ENCODE data around the gene BUB1B.
A peak's percentile ranks its signal among the peaks of the same experiment; 100 is the strongest.
"Not testable (repeated sequence)": the region's sequence is repeated elsewhere in the genome, so short reads cannot be mapped to it uniquely, and the experiment has no call there.

BUB1B gene

GRCh38 chr15:40160689-40161688 is at the start of gene BUB1B:
Gene BUB1B, plus strand, starts transcription at chr15:40161069. Its CDS starts 152 bp downstream, at chr15:40161221.
- intact Hi-C loops (cut with DNase I) = loop anchor here (5.0 kb wide), 1 partner anchor 54 kb away; the partner anchor contains the start of gene BMF
- peak; percentile 87 to 97 (median 93) for DNase-seq

GRCh38 chr15:40111888-40112287 is 49.0 kb upstream of the BUB1B start:
- intact Hi-C loops (cut with DNase I) = no loop called here
- DNase-seq = no peak

GRCh38 chr15:40112789-40113188 is 48.1 kb upstream of the BUB1B start:
- intact Hi-C loops (cut with DNase I) = no loop called here
- no peak for DNase-seq

- no peak for DNase-seq
- intact Hi-C loops (cut with DNase I) = no loop called here
These were observed 46.7 kb upstream of the BUB1B start for GRCh38 chr15:40114218-40114617.

GRCh38 chr15:40115106-40115505 is 45.8 kb upstream of the BUB1B start:
- DNase-seq; intact Hi-C loops (cut with DNase I): not testable (repeated sequence)

- intact Hi-C loops (cut with DNase I) = no loop called here
- DNase-seq = peak in 23 of 42 donors; percentile 32 to 67 (median 51)
These were observed 45.2 kb upstream of the BUB1B start for GRCh38 chr15:40115670-40116093.

GRCh38 chr15:40118473-40118872 is 42.4 kb upstream of the BUB1B start:
- intact Hi-C loops (cut with DNase I) = no loop called here
- no peak for DNase-seq

GRCh38 chr15:40121911-40122638 is 38.8 kb upstream of the BUB1B start:
- DNase-seq = peak in 1 of 42 donors; percentile 29
- intact Hi-C loops (cut with DNase I) = no loop called here

GRCh38 chr15:40122989-40123388 is 37.9 kb upstream of the BUB1B start:
- DNase-seq; intact Hi-C loops (cut with DNase I): not testable (repeated sequence)

- DNase-seq; intact Hi-C loops (cut with DNase I): not testable (repeated sequence)
These were observed 37.0 kb upstream of the BUB1B start for GRCh38 chr15:40123863-40124262.

GRCh38 chr15:40124333-40124732 is 36.5 kb upstream of the BUB1B start:
- intact Hi-C loops (cut with DNase I) = not testable (repeated sequence)

GRCh38 chr15:40124807-40125285 is 36.0 kb upstream of the BUB1B start:
- intact Hi-C loops (cut with DNase I); DNase-seq: not testable (repeated sequence)

More at GRCh38 chr15:40124333-40124732, 36.5 kb upstream of the BUB1B start:
- DNase-seq = not testable (repeated sequence)

GRCh38 chr15:40125950-40126349 is 34.9 kb upstream of the BUB1B start:
- intact Hi-C loops (cut with DNase I) = no loop called here
- DNase-seq = no peak

- intact Hi-C loops (cut with DNase I) = no loop called here
- no peak for DNase-seq
These were observed 31.9 kb upstream of the BUB1B start for GRCh38 chr15:40128766-40129660.

- intact Hi-C loops (cut with DNase I) = no loop called here
- no peak for DNase-seq
These were observed 30.8 kb upstream of the BUB1B start for GRCh38 chr15:40130118-40130517.

- intact Hi-C loops (cut with DNase I) = no loop called here
- DNase-seq = no peak
These were observed 29.9 kb upstream of the BUB1B start for GRCh38 chr15:40130799-40131502.

- intact Hi-C loops (cut with DNase I) = no loop called here
- DNase-seq = no peak
These were observed 27.3 kb upstream of the BUB1B start for GRCh38 chr15:40133544-40133943.

GRCh38 chr15:40134885-40135284 is 26.0 kb upstream of the BUB1B start:
- intact Hi-C loops (cut with DNase I) = no loop called here
- DNase-seq = no peak
